Subcutaneous preadipocyte (primary cell): ENCODE results near the gene EYA3. TPM values are rescaled to one million over a fixed set of nuclear protein-coding genes. Genes with fewer than 3 reads are reported as not detected.

Experiments used
- small RNA-seq: library from RNA; depleted of rRNA; stranded (forward); fragments of <200 nt; gene quantifications from one replicate; pipeline ENCODE3, GENCODE V24; 2012
- total RNA-seq: library from RNA; depleted of rRNA; stranded (reverse); fragments of >200 nt; gene quantifications from 2 replicates; pipeline ENCODE4 v1.2.3, GENCODE V29; 2012

The EYA3 gene, protein sequence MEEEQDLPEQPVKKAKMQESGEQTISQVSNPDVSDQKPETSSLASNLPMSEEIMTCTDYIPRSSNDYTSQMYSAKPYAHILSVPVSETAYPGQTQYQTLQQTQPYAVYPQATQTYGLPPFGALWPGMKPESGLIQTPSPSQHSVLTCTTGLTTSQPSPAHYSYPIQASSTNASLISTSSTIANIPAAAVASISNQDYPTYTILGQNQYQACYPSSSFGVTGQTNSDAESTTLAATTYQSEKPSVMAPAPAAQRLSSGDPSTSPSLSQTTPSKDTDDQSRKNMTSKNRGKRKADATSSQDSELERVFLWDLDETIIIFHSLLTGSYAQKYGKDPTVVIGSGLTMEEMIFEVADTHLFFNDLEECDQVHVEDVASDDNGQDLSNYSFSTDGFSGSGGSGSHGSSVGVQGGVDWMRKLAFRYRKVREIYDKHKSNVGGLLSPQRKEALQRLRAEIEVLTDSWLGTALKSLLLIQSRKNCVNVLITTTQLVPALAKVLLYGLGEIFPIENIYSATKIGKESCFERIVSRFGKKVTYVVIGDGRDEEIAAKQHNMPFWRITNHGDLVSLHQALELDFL
- 14.3 and 18.4 TPM in 2 replicates for total RNA-seq

DNA sequence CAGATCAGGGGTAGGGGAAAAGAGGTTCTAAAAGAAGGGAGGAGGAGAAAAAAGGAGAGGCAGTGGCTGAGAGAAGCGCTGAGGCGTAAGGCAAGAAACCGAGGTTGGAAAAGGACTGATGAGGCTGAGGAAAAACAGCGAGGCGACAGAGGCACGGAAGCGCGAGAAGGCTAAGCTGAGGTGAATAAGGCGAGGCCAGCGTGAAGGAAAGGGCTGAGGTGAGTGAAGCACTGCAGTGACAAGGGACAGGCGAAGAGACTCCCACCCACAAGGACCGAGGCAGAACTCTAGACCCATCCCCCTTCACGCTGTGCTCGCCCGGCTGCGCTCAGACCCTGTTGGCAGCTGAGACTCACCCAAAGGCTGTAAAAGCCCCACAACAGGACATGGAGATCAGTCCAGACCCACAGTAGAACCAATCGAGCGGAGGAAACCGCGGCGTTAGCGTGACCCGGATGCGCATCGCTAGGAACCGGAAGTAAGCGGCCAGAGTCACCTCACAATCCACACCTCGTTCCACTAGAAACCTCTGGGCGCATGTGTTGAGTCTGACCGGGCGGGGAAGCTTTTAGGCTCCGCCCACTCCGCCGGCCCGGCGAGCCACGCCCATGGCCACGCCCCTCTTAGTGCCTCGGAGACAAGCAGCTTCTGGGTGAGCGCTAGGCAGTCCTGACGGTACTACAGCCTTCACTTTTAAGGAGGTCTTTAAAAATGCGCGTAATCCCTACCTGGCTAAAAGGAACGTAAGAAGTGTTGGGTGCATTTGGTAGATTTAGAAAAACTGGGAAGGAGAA, at the start of gene EYA3:
EYA3 (minus strand) TSS at position 443 of the 794 bp plus-strand sequence. CDS start 30,584 bp downstream, outside the sequence.

DNA sequence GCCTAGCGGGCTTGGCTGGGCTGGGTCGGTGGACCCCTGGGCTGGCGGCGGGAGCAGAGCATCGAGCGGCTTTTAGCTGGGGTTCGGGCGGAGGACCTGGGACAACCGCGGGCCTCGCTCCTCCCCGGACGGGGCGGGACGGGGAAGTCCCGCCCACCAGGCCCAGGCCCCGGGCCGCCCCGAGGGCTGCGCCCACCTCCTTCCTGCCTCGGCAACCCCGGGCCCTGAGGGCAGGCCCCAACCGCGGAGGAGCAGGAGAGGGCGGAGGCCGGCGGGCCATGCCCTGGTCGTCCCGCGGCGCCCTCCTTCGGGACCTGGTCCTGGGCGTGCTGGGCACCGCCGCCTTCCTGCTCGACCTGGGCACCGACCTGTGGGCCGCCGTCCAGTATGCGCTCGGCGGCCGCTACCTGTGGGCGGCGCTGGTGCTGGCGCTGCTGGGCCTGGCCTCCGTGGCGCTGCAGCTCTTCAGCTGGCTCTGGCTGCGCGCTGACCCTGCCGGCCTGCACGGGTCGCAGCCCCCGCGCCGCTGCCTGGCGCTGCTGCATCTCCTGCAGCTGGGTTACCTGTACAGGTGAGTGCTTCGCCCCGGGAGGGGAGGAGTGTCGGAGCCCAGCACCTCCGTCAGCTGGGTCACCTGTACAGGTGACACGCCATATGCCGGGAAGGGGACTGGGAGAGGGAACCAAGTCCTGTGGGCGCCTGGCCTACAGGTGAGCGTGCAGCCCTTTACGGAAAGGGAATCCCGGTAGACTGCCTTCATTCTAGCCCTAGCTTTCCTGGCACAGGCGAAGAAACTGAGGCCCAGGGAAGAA, 128.4 kb downstream of the EYA3 start, which contains the start of gene XKR8:
XKR8 (plus strand) TSS at position 182 of the 812 bp plus-strand sequence; CDS start at position 279, 97 bp downstream.

DNA sequence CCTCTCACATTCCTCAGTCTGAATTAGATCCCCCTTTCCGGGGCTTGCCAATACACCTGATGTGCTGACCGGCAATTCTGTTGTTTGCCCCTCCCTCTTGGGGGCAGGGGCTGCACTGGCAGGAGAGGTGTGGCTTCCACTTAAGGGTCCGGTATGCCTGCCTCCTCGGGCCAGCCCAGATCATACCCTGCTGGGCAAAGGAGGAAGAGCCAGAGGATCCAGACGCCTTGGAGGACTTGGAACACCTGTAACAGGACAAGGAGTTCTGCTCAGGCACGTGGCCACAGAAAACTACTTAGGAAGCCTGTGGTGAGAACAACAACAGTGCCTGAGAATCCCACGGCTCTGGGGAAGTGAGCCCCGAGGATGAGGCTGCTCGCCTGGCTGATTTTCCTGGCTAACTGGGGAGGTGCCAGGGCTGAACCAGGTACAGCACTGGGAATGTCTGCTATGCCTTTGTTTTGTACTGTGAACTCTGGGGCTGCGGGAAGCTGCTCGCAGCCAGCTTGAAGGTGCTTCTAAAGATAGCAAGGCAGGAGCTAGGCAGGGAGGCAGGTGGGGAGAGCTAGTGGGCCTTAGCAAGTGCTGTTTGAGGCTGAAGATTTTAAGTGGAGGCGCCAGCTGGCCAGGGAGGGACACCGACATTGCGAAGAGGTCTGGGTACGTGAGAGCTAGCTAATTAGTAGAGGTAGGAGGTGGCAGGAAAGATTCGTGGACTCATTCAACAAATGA, 153.4 kb downstream of the EYA3 start, which contains the start of gene SMPDL3B:
SMPDL3B (plus strand) TSS at position 183 of the 732 bp plus-strand sequence; CDS start at position 367, 184 bp downstream.

Small RNAs within 50 kb of the gene (small RNA-seq; reads per million reads assigned to genes)
- not detected for gene RN7SL559P

Other genes starting within 250 kb of the EYA3 start
- 10.3 and 13.9 TPM in 2 replicates for gene THEMIS2, start 216.1 kb downstream of the EYA3 start, total RNA-seq
- gene RPA2, start 174.0 kb downstream of the EYA3 start, total RNA-seq = 29.4 and 46.1 TPM in 2 replicates
- gene SMPDL3B, start 153.6 kb downstream of the EYA3 start, total RNA-seq = not detected in 2 replicates
- gene XKR8, start 128.6 kb downstream of the EYA3 start, total RNA-seq = 7.2 and 11.0 TPM in 2 replicates
- not detected in 2 replicates for gene PTAFR, start 88.1 kb upstream of the EYA3 start, total RNA-seq
- 53.4 and 53.6 TPM in 2 replicates for gene DNAJC8, start 144.4 kb upstream of the EYA3 start, total RNA-seq
- gene ATP5IF1, start 147.5 kb upstream of the EYA3 start, total RNA-seq = 57.5 and 86.3 TPM in 2 replicates
- 17.2 and 19.1 TPM in 2 replicates for gene SESN2, start 170.9 kb upstream of the EYA3 start, total RNA-seq
- 14.0 and 17.2 TPM in 2 replicates for gene MED18, start 240.4 kb upstream of the EYA3 start, total RNA-seq